H1 (cell line): ENCODE data around the gene ZNF526.

Source experiments
- CTCF ChIP-seq, 3 experiments: IDR thresholded peaks; 1 replicate in 2 of 3; 2 replicates in 1 of 3; pipeline versions ENCODE4 v1.5.1 to v1.6.1; 2011; ENCODE audit warnings: low read length in 3 of 3, mild to moderate bottlenecking in 3 of 3, inconsistent platforms in 2 of 3, low read depth in 1 of 3, moderate library complexity in 1 of 3; ENCODE audit not compliant: insufficient read depth in 1 of 3; ENCODE audit errors: control extremely low read depth in 1 of 3
- NRF1 ChIP-seq: IDR thresholded peaks from 2 replicates; pipeline ENCODE4 v1.6.1; 2011; ENCODE audit warnings: mild to moderate bottlenecking, low read depth, low read length, improper control_type of control experiment
- TAF1 ChIP-seq: IDR thresholded peaks from 2 replicates; pipeline ENCODE4 v1.6.1; 2011; ENCODE audit warnings: mild to moderate bottlenecking, low read depth, low read length

DNA sequence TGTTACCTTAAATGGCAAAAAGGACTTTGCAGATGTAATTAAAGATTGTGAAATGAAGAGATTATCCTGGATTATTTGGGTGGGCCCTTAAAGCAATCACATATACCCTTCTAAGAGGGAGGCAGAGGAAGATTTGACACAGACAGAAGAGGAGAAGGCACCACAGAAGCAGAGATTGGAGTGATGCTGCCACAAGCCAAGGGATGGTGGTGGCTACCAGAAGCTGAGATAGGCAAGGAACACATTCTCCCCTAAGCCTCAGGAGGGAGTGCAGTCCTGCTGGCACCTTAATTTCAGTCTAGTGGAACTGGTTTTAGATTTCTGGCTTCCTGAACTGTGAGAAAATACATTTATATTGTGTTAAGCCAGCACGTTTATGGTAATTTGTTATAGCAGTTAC, 26.8 kb upstream of the ZNF526 start:
- TF ChIP-seq CTCF (IDR thresholded peaks at IDR 0.05; ENCODE audit: control extremely low read depth in 1 of 3, insufficient read depth in 1 of 3, low read depth in 1 of 3, low read length in 3 of 3), result no peak
- TF ChIP-seq TAF1, result no peak
- TF ChIP-seq NRF1, result no peak
